IPS-NIHi7 (cell line): Measurements from ENCODE around the gene ABHD16A.
A peak's percentile ranks its signal among the peaks of the same experiment; 100 is the strongest.

Experiments used
- DNase-seq: peaks from one replicate; pipeline ENCODE4 v3.0.0; 2012; ENCODE audit warnings: mixed read lengths; ENCODE audit errors: extremely low spot score

Gene ABHD16A

DNA sequence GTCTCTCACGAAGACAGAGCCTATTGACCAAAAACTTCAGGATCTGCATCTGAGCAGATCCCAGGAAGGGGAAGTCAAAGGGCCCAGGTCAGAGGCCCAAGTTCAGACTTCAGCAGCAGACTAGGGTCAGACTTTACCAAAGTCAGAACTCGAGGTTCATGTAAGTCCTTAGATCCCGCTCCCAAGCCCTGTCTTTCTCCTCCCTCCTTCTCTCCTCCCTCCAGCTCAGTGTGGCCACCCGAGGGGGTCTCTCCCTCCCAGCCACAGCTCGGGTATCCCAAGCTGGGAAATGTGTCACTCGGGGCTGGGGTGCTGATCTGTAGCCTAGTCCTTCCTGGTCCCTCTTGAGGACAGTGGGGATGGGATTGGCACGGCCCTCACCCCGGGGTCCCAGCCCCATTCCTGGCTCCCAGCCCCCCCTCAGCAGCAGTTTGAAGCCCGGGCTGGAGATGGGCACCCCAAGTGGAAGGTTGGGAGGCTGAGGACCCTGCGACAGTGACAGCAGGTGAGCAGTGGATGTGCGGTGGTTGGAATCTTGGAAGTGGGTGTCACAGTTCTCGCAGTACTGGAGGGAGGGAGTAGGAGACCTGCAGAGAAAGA lies 40.9 kb downstream of the ABHD16A start:
- DNase-seq: no peak

- DNase-seq: no peak
Observed at GRCh38 chr6:31661262-31662123, 41.6 kb downstream of the ABHD16A start.

DNA sequence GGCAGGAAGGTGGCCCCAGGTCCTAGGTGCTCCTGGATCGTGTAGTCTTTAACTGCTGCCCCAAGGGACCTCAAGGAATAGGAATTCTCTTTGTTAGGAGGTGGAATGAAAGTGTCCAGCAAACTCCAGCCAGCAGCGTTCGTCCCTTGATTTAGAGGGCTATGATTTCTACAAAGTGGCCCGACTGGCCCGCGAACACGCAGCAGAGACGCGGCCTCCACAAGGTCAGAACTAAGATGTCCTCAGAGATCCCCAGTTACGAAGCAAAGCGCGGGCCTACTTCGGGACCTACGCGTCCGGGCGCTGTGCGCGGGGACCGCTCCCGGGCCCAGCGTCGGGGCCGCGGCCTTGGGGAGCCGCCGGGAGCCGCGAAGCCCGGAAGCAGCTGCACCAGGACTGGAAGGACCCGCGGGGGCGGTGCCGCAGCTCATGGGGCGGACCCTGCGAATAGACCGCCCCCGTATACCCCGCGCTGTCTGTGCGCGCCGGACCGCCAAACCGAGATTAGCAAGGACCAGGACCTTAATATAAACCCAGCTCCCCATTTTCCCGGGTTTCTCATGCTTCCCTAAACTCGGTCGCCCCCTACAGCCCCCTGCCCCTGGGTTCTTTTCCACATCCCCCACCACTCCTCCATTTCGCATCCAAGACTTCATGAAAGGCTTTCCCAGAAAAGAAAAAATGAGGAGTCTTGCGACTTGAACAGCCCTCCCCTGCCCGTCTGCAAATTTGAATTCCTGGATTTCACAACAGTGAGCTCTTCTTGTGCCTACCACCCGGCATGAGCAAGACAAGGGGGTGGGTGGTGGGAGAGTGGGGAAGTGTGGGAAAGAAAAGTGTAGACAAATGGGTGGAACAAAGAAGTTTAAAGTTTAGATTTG lies 42.5 kb downstream of the ABHD16A start, which contains the start of gene C6orf47:
Gene C6orf47, minus strand, starts transcription at position 398 of the 881 bp plus-strand sequence. CDS start 831 bp downstream, outside the sequence.
- DNase-seq: peak; percentile 88

DNA sequence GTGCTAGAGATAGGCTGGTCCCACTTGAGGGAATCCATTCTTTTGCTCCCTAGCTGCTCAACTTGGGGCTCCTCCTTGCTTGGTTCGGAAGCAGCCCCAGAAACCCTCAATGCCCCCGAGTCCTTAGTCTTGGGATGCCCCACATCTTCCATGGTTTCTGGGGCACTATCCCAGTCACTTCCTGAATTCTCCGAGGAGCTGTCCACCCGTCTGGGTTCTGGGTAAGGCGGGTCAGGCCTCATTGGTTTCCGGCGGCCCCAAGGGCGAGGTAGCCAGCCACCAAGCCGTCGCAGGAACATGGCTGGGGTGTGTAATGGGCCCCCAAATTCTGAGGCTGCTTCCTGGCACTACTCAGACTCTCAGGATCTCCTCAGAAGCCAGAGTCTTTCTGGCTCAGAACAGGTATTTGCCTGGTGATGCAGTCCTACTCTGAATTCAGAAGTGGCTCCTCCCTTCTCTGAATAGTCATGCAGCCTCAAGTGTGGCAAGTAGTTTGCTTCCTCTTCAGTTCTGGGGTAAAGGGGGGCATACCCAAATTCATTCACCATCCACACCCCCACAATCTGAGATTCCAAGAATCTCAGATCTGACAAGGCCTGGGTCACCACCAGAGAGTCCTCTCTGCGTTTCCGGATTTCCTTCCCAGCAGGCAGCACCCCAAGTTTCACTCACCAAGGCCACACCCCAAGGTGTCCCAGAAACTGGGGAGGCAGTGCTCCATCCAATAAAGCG lies 43.3 kb downstream of the ABHD16A start:
- DNase-seq: peak; percentile 45

DNA sequence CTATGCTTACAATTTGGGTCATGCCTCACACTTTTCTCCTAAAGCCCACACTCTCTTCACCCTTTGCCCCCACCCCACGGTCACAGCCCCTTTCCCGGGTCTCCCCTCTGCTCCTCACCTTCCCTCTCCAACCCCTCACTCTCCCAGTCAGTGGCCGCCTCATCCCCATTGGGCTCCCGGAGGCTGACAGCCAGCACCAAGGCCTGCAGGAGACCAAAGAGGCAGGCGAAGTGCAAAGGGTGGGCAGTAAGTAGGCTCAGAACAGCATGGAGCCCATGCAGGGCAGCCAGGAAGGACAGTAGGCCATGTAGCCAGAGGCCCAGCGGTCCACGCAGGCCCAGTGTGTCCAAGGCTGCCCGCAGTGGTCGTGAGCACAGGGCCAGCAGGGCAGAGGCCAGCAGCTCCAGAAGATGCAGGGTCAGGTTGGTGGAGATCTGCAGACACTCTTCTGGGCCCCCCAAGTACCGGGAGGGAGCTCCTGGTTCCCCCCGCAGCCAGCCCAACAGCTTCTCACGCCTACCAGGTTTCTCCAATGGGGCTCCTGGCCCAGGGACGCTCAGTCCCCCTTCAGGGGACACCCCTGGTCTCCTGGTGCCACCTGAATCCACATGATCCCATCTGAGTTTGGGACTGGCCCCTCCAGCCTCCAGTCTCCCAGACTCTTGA lies 44.0 kb downstream of the ABHD16A start:
- no peak for DNase-seq

GRCh38 chr6:31658158-31658688 lies 44.9 kb downstream of the ABHD16A start:
- no peak for DNase-seq

- DNase-seq: no peak
Observed at GRCh38 chr6:31657406-31658157, 45.5 kb downstream of the ABHD16A start.

DNA sequence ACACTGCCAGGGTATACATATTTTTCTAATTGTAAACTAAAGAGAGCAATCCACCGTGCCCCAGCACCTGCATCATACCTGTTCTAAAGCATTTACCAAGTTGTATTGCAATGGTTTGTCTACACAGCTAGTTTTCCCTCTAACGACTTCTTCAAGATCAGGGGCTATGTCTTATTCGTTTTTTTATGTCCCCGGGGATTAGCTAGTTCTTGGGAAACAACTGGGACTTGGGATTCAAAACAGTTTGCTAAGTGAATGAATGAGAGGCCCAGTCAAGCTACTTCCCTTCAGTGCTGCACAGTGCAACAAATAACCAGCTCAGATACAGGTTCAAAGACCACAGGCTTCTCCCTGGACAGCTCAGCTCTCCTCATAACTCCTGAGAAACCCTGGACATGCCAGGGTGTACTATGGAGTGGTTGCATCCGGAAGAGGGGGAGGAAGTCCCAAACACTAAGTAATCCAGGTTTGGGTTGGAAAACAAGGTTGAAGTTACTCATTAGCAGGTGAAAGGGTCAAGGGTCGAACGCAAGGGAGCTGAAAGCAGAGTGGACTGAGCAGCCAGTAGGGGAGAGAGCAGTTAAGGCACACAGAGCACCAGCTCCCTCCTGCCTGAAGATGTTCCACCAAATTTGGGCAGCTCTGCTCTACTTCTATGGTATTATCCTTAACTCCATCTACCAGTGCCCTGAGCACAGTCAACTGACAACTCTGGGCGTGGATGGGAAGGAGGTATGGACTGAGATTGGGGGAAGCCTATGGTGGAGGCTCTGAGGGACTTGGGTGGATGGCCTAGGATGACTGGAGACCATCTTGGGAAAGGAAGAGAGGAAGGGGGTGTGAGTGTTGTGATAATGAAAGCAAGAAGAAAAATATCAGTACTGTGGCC lies 47.5 kb downstream of the ABHD16A start, which contains the start of gene APOM:
Gene APOM, plus strand, starts transcription at position 546 of the 889 bp plus-strand sequence. Its CDS starts 73 bp downstream, at position 619.
- no peak for DNase-seq

DNA sequence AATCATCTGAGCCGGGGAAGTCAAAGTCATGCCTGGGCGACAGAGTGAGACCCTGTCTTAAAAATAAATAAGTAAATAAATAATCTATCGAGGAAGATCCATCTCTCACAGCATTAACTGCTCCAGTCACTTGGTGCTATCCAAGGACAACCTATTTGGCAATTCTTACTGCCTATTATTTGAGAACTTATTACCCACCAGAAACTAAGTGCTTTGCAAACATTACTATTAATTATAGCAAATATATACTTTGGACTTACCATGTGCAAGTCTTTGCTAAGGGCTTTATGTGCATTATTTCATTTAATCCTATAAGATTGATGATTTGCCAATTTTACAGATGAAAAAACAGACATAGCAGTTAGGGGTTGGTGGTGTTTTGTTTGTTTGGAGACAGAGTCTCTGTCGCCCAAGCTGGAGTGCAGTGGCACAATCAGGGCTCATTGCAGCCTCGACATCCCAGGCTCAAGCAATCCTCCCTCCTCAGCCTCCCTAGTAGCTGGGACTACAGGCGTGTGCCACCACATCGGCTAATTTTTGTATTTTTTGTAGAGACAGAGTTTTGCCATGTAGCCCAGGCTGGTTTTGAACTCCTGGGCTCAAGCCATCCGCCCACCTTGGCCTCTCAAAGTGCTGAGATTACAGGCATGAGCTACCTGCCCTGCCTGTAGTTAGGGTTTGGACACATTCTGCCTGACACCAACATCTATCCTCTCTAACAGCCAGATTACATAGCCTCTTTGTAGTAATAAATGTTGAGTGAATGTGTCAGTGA lies 48.4 kb downstream of the ABHD16A start:
- no peak for DNase-seq

DNA sequence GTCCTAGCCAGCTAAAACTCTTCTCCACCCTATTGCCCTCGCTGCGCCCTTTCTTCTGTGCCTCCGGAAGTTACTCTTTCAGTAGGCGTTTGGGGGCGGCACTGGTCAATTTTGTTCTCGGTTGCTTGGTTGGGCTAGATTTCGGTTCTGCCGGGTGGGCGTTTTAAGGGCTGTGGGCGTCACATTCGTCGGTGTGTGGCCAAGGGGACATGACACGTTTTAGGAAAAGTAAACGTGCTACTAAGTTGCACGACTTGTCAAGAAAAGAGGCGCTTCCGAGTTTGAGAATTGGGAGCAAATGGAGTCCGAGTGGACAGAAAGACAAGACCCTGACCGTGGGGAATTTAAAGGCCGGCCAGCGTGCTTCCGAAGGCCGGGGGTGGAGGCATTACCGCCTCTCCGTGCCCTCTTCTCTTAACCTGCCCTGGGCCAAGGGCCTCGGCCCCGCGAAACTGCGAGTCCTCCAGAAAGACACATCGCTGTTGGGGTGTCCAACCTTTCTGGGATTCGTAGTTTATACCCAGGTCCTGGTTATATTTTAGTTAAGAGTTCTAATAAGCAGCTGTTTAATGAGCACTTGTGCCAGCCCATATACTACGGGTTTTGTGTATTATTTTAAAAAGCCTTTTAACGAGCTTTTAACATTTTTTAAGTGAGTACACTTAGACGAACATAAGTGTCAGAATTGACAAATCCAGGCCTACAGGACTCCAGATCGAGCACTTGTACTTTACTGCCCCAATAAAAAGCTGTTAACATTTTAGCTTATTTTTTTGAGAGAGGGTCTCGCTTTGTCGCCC lies 50.0 kb downstream of the ABHD16A start:
- DNase-seq: peak; percentile 89

- DNase-seq: peak; percentile 90
Observed at GRCh38 chr6:31651602-31652191, 51.4 kb downstream of the ABHD16A start.

- no peak for DNase-seq
Observed at GRCh38 chr6:31645325-31645724, 57.8 kb downstream of the ABHD16A start.

GRCh38 chr6:31643818-31644454 lies 59.2 kb downstream of the ABHD16A start:
- no peak for DNase-seq

DNA sequence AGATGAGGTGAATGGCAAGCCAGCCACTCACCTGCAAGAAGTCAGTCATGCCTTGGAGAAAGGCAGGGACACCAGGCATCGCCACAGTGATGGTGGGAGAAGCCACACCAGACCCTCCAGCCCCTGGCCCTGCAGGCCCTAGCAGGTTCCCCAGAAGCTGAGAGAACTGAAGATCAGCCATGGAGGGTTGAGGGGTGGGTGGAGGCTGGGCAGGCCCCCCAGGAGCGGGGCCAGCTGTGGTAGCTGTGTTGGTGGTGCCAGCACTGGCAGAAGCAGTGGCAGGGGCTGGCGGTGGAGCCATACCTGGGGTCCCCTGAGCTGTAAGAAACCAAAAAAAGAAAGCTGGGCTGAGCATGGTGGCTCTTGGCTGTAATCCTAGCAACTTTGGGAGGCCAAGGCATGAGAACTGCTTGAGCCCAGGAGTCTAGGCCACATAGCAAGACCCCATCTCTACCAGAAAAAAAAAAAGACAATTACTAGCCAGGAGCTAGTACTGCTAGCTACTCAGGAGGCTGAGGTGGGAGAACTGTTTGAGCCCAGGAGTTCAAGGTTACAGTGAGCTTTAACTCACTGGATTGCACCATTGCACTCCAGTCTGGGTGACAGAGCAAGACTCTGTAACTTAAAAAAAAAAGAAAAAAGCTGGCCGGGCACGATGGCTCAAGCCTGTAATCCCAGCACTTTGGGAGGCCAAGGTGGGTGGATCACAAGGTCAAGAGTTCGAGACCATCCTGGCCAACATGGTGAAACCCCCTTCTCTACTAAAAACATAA lies 60.1 kb downstream of the ABHD16A start:
- no peak for DNase-seq

DNA sequence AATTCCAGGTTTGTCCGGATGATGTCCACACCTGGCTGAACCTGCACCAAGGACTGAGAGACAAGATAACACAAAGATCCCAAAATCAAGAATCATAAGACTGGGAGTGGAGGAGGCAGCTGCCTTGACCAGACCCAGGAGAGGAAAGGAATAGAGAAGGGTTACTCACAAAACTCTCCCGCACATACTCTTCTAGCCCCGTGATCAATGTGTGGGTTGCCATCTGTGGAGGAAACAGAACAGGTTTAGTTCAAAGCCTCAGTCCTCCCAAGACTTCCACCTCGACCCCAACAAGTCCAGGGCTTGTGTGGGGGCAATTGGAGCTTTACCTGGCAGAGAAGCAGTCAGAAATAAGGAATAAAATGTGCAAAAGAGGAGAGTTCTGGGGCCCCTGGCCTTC lies 61.8 kb downstream of the ABHD16A start:
- no peak for DNase-seq
